K562 (cell line): ENCODE measurements around the gene RSF1. TPM values are rescaled to one million over a fixed set of nuclear protein-coding genes. Genes with fewer than 3 reads are reported as not detected.

Source experiments
- ATAC-seq: fragments of 200-7000 bp; cut with Tn5 transposase; 3 replicates; pipeline ENCODE4 v1.9.1; 2020; ENCODE audit warnings: moderate library complexity
- BruUV-seq: library from RNA; stranded (reverse); fragments of 400-500 nt; replicated peaks from 2 replicates; lab custom pipeline; 2021; lab: Mats Ljungman, UMichigan
- CTCF ChIA-PET: fragments of 300-600 bp; formaldehyde crosslinking; extraction: SDS; loops from one replicate; lab custom pipeline; 2021; ENCODE audit warnings: low intra/inter-chr PET ratio; lab: Yijun Ruan, JAX
- POLR2A ChIA-PET: fragments of 300-600, 350-650 bp; sonication (Branson Sonifier 250); formaldehyde crosslinking; extraction: SDS; loops from one replicate; lab custom pipeline; 2021; ENCODE audit warnings: antibody characterized with exemption, inconsistent platforms; lab: Yijun Ruan, JAX
- DNase-seq, 4 experiments: peaks; one replicate each; pipeline versions ENCODE4 v3.0.0 to v3.0.0-alpha.2; 2011 to 2018; ENCODE audit warnings: low spot score in 3 of 4, mixed read lengths in 3 of 4; ENCODE audit errors: extremely low read depth in 1 of 4
- FAIRE-seq: peaks from 2 replicates; lab custom pipeline; 2011; peaks lifted over from hg19 to GRCh38; lab: Jason Lieb, UNC
- H2AFZ ChIP-seq: 2 replicates; pipeline ENCODE4 v1.6.0; 2011; ENCODE audit warnings: low read depth, low read length, control low read depth, inconsistent platforms
- H3K27ac ChIP-seq: fragments of 200-600 bp; 3 replicates; pipeline ENCODE4 v1.8.0; 2011; ENCODE audit warnings: low read depth, mild to moderate bottlenecking, control low read depth, inconsistent platforms, low read length, moderate library complexity, mixed read lengths; ENCODE audit errors: extremely low read depth
- H3K27me3 ChIP-seq, 2 experiments: fragments of 300-600 bp in 1 of 2; 2 replicates in 1 of 2; 3 replicates in 1 of 2; pipeline versions ENCODE4 v1.6.0 to v1.8.0; 2011; ENCODE audit warnings: inconsistent platforms in 2 of 2, low read length in 2 of 2, mild to moderate bottlenecking in 1 of 2, mixed read lengths in 1 of 2, moderate library complexity in 1 of 2; ENCODE audit not compliant: control insufficient read depth in 2 of 2, insufficient read depth in 2 of 2
- H3K36me3 ChIP-seq: fragments of 300-600 bp; 3 replicates; pipeline ENCODE4 v1.8.0; 2011; ENCODE audit warnings: mild to moderate bottlenecking, low read length, inconsistent platforms; ENCODE audit not compliant: control insufficient read depth, insufficient read depth
- H3K4me1 ChIP-seq, 2 experiments: fragments of 200-600 bp in 1 of 2; replicated peaks in 1 of 2; 2 replicates in 1 of 2; 3 replicates in 1 of 2; pipeline versions ENCODE4 v1.5.1 to v1.8.0; 2011; ENCODE audit warnings: inconsistent platforms in 2 of 2, low read length in 2 of 2, mild to moderate bottlenecking in 1 of 2, mixed read lengths in 1 of 2, moderate library complexity in 1 of 2; ENCODE audit not compliant: control insufficient read depth in 2 of 2, insufficient read depth in 2 of 2
- H3K4me2 ChIP-seq: 2 replicates; pipeline ENCODE4 v1.6.1; 2011; ENCODE audit warnings: low read length, control low read depth, inconsistent platforms, mixed read lengths; ENCODE audit not compliant: insufficient read depth
- H3K4me3 ChIP-seq: fragments of 200-600 bp; sonication (generic), shearing (Covaris generic); 2 replicates; pipeline ENCODE4 v1.5.1; 2016; ENCODE audit warnings: control low read depth, inconsistent platforms
- H3K79me2 ChIP-seq: fragments of 200-600 bp; 3 replicates; pipeline ENCODE4 v1.8.0; 2011; ENCODE audit warnings: low read length, inconsistent platforms; ENCODE audit not compliant: control insufficient read depth, insufficient read depth
- H3K9ac ChIP-seq, 2 experiments: 2 replicates each; pipeline versions ENCODE4 v1.6.0 to v1.6.1; 2011; ENCODE audit warnings: low read depth in 2 of 2, low read length in 2 of 2, control low read depth in 1 of 2, inconsistent platforms in 1 of 2, mild to moderate bottlenecking in 1 of 2, mixed read lengths in 1 of 2; ENCODE audit not compliant: insufficient read depth in 1 of 2
- H3K9me1 ChIP-seq: one replicate; pipeline ENCODE4 v1.6.0; 2011; ENCODE audit warnings: inconsistent platforms, mild to moderate bottlenecking, low read length, moderate library complexity; ENCODE audit not compliant: control insufficient read depth, insufficient read depth
- H3K9me3 ChIP-seq: replicated peaks from 2 replicates; pipeline ENCODE4 v1.5.1; 2011; ENCODE audit warnings: low read depth, low read length, inconsistent platforms; ENCODE audit not compliant: control insufficient read depth, insufficient read depth
- H4K20me1 ChIP-seq: replicated peaks from 2 replicates; pipeline ENCODE4 v1.6.1; 2011; ENCODE audit warnings: low read length, inconsistent platforms, mixed read lengths; ENCODE audit not compliant: control insufficient read depth, insufficient read depth
- KDM2B ChIP-seq: fragments of 250-450 bp; sonication (Bioruptor Pico); IDR thresholded peaks from 2 replicates; pipeline ENCODE4 v1.8.0; 2021; ENCODE audit warnings: mild to moderate bottlenecking, moderate library complexity
- MBD1 ChIP-seq: fragments of 250-450 bp; sonication (Bioruptor Pico); IDR thresholded peaks from 2 replicates; pipeline ENCODE4 v1.8.0; 2022; ENCODE audit warnings: inconsistent platforms
- NR1H2 ChIP-seq: sonication (generic); formaldehyde crosslinking; IDR thresholded peaks from 2 replicates; pipeline ENCODE4 v1.4.0; 2020; ENCODE audit warnings: mild to moderate bottlenecking, missing genetic modification reagents
- WGBS: fragments of 100-300 bp; shearing (Covaris generic); methylation state at CpG from one replicate; pipeline ENCODE4 v1.1.6; 2016; ENCODE audit warnings: low coverage, mixed read lengths; ENCODE audit not compliant: insufficient coverage; ENCODE audit errors: missing lambda C conversion rate; 5-methylcytosine and 5-hydroxymethylcytosine counted together
- in situ Hi-C: fragments of 300-500 bp; cut with MboI; formaldehyde crosslinking; loops from 4 replicates; pipeline ENCODE4 v1.15.0; 2018; ENCODE audit warnings: inconsistent platforms, mixed read lengths
- intact Hi-C: fragments of 100-400 bp; cut with micrococcal nuclease; formaldehyde crosslinking; loops from 2 replicates; pipeline ENCODE4 v1.14.2; 2022
- polyA plus RNA-seq, 8 experiments: library from polyadenylated mRNA; depleted of rRNA in 4 of 8; stranded (reverse) in 5 of 8; unstranded in 3 of 8; fragments of >200 nt; fragmentation: Nextera tagmentation in 2 of 8; fragmentation: Illumina TruSeq in 1 of 8; extraction: Ambion mirVana in 2 of 8; extraction: Trizol in 1 of 8; gene quantifications; 2 replicates each; pipeline versions ENCODE4 v1.2.1 to v1.2.3, GENCODE V29; 2011 to 2014; ENCODE audit warnings: inconsistent platforms in 1 of 8, missing spikeins in 1 of 8
- total RNA-seq, 7 experiments: library from RNA; depleted of rRNA in 6 of 7; stranded (reverse); fragments of >200 nt in 6 of 7; fragmentation: Illumina TruSeq in 2 of 7; extraction: Trizol in 2 of 7; gene quantifications; 2 replicates each; pipeline versions ENCODE4 v1.2.1 to v1.2.3, GENCODE V29; 2011 to 2021; ENCODE audit warnings: low replicate concordance in 1 of 7
- TF ChIP-seq, protein P1 (sequence below): sonication (generic); formaldehyde crosslinking; IDR thresholded peaks from 2 replicates; pipeline ENCODE4 v1.8.0; 2022; ENCODE audit warnings: missing genetic modification reagents, mild to moderate bottlenecking, borderline replicate concordance
- TF ChIP-seq, protein P2 (sequence below): fragments of 250-450 bp; sonication (Bioruptor Pico); IDR thresholded peaks from 2 replicates; pipeline ENCODE4 v1.8.0; 2021; ENCODE audit warnings: mild to moderate bottlenecking, moderate library complexity

The RSF1 gene
- total and polyA plus RNA-seq, 9 of the 15 experiments (the other 6 are each of a cell fraction or from before 2014, with no cell fraction given) = 9.7 to 63.6 (median 42.8) TPM

- Histone ChIP-seq H3K36me3 (peaks cover 9% of the 10 kb centered on the region; the same call in 1 of the 3 replicates), H3K9me1 (no peaks in the 10 kb centered on the region), H3K9ac (no peak overlapping the region), H3K4me1 (peaks cover 0 to 10% of the 10 kb centered on the region in 2 experiments; a peak in 2 of 5 replicates), H3K4me2 (no peak overlapping the region), H3K79me2 (peaks cover 29% of the 10 kb centered on the region; the same call in 2 of the 3 replicates), H4K20me1 (no peaks in the 10 kb centered on the region), H3K4me3 (no peak overlapping the region), H2AFZ (no peak overlapping the region), H3K9me3 (no peaks in the 10 kb centered on the region), H3K27me3 (no peaks in the 10 kb centered on the region), H3K27ac (no peak overlapping the region)
- ChIA-PET CTCF (no interaction called here), POLR2A (no interaction called here)
- in situ Hi-C loops = no loop called here
- DNase-seq = no peak
- BruUV-seq = no TSS peak
- intact Hi-C loops = no loop called here
- 71% methylated on average over 5 of the region's 5 CpGs for WGBS
- TF ChIP-seq KDM2B (no peak), MBD1 (no peak), NR1H2 (CRISPR knock-in tag) (no peak)
- TF ChIP-seq, protein P1, sequence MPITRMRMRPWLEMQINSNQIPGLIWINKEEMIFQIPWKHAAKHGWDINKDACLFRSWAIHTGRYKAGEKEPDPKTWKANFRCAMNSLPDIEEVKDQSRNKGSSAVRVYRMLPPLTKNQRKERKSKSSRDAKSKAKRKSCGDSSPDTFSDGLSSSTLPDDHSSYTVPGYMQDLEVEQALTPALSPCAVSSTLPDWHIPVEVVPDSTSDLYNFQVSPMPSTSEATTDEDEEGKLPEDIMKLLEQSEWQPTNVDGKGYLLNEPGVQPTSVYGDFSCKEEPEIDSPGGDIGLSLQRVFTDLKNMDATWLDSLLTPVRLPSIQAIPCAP (CRISPR knock-in tag) = no peak
- TF ChIP-seq, protein P2, sequence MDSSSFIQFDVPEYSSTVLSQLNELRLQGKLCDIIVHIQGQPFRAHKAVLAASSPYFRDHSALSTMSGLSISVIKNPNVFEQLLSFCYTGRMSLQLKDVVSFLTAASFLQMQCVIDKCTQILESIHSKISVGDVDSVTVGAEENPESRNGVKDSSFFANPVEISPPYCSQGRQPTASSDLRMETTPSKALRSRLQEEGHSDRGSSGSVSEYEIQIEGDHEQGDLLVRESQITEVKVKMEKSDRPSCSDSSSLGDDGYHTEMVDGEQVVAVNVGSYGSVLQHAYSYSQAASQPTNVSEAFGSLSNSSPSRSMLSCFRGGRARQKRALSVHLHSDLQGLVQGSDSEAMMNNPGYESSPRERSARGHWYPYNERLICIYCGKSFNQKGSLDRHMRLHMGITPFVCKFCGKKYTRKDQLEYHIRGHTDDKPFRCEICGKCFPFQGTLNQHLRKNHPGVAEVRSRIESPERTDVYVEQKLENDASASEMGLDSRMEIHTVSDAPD (CRISPR knock-in tag) = no peak
- no peak for ATAC-seq
- no peak for FAIRE-seq
Observed at GRCh38 chr11:77749232-77749631, 71.3 kb downstream of the RSF1 start.
